Cardiac muscle cell (in vitro differentiated cells and primary cell): ENCODE measurements around the gene PSMF1. TPM values are rescaled to one million over a fixed set of nuclear protein-coding genes. Genes with fewer than 3 reads are reported as not detected.

ENCODE experiments used
- DNase-seq, 2 donors: peaks; one replicate each; pipeline versions ENCODE4 v3.0.0 to v3.0.0-alpha.2; 2010 to 2017; ENCODE audit warnings: low read depth in 1 of 2, low spot score in 1 of 2
- H3K27ac ChIP-seq: fragments of 200-600 bp; sonication (generic); 2 replicates; pipeline ENCODE4 v1.5.1; 2016
- H3K27me3 ChIP-seq: fragments of 200-600 bp; sonication (generic); 2 replicates; pipeline ENCODE4 v1.6.0; 2016; ENCODE audit warnings: control low read depth
- H3K36me3 ChIP-seq: fragments of 200-600 bp; sonication (generic); 2 replicates; pipeline ENCODE4 v1.5.1; 2016; ENCODE audit warnings: control low read depth
- H3K4me1 ChIP-seq: fragments of 200-600 bp; sonication (generic); 2 replicates; pipeline ENCODE4 v1.8.1; 2017; ENCODE audit warnings: low read depth, mild to moderate bottlenecking, mixed run types
- H3K4me3 ChIP-seq: fragments of 200-600 bp; sonication (generic); 2 replicates; pipeline ENCODE4 v1.5.1; 2016; ENCODE audit warnings: mild to moderate bottlenecking
- H3K9me3 ChIP-seq: fragments of 200-600 bp; sonication (generic); 2 replicates; pipeline ENCODE4 v1.5.1; 2017; ENCODE audit warnings: low read depth, mild to moderate bottlenecking, control low read depth
- CTCF ChIP-seq: IDR thresholded peaks from 2 replicates; pipeline ENCODE4 v1.5.1; 2012; ENCODE audit warnings: low read depth, mild to moderate bottlenecking, low read length
- polyA plus RNA-seq: library from polyadenylated mRNA; unstranded; fragments of >200 nt; fragmentation: Nextera tagmentation; extraction: Ambion mirVana; gene quantifications from 2 replicates; pipeline ENCODE4 v1.2.1, GENCODE V29; 2016
- total RNA-seq: library from RNA; depleted of rRNA; stranded (reverse); fragments of >200 nt; gene quantifications from 2 replicates; pipeline ENCODE4 v1.2.3, GENCODE V29; 2016

The PSMF1 gene
- total and polyA plus RNA-seq, 2 experiments from 2014 or later, result 131 to 202 TPM

DNA sequence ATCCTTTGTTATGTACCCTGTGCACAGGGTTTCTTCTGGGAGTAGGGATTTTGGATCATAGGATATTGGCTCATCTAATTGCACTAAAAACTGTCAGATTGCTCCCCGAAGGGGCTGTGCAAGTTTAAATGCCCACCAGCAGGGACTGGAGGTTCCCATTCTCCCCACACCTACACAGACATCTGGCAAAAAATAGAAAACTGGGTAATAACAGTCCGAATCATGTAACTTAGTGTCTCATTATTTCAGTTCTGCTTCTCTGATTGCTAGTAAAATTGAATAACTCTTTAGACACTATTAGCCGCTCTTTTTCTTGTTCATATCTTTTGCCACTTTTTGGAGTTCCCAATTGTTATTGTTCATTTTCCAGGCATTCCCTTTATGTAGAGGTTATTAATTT is 5.3 kb downstream of the PSMF1 start:
- peaks cover 7% of the 10 kb centered on the region for H3K4me1 ChIP-seq
- no peaks in the 10 kb centered on the region for H3K9me3 ChIP-seq
- no peak for TF ChIP-seq CTCF
- no peak overlapping the region for H3K27ac ChIP-seq
- no peak for DNase-seq
- peaks cover 29% of the 10 kb centered on the region for H3K36me3 ChIP-seq
- H3K4me3 ChIP-seq, result no peak overlapping the region
- H3K27me3 ChIP-seq, result no peaks in the 10 kb centered on the region

GRCh38 chr20:1124421-1124820 is 6.0 kb downstream of the PSMF1 start:
- no peak overlapping the region for H3K27ac ChIP-seq
- no peaks in the 10 kb centered on the region for H3K9me3 ChIP-seq
- H3K4me3 ChIP-seq, result no peak overlapping the region
- DNase-seq, result no peak
- peaks cover 6% of the 10 kb centered on the region for H3K4me1 ChIP-seq
- no peaks in the 10 kb centered on the region for H3K27me3 ChIP-seq
- peaks cover 30% of the 10 kb centered on the region for H3K36me3 ChIP-seq
- TF ChIP-seq CTCF, result no peak

GRCh38 chr20:1125277-1125676 is 6.9 kb downstream of the PSMF1 start:
- Histone ChIP-seq H3K27ac (no peak overlapping the region), H3K27me3 (no peaks in the 10 kb centered on the region), H3K36me3 (peaks cover 35% of the 10 kb centered on the region), H3K9me3 (no peaks in the 10 kb centered on the region), H3K4me3 (no peak overlapping the region), H3K4me1 (no peaks in the 10 kb centered on the region)
- no peak for DNase-seq
- no peak for TF ChIP-seq CTCF

DNA sequence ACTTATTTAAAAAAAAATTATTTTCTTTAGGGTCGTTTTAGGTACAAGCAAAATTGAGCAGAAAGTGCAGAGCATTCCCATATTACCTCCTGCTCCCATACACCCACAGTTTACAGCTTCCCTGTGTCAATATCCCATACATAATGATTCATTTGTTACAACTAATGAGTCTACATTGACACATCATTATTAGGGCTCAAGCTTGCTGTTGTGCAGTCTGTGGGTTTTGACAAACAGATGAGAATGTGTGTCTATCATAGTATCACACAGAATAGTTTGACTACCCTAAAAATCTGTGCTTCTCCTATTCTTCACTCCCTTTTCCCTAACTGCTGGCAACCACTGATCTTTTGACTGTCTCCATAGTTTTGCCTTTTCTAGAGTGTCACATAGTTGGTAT is 9.4 kb downstream of the PSMF1 start:
- H3K36me3 ChIP-seq, result peaks cover 41% of the 10 kb centered on the region
- H3K4me1 ChIP-seq, result no peaks in the 10 kb centered on the region
- no peaks in the 10 kb centered on the region for H3K9me3 ChIP-seq
- H3K4me3 ChIP-seq, result no peak overlapping the region
- no peak for DNase-seq
- no peaks in the 10 kb centered on the region for H3K27me3 ChIP-seq
- no peak overlapping the region for H3K27ac ChIP-seq
- TF ChIP-seq CTCF, result no peak

GRCh38 chr20:1130058-1130694 is 11.8 kb downstream of the PSMF1 start:
- no peaks in the 10 kb centered on the region for H3K27me3 ChIP-seq
- peaks cover 45% of the 10 kb centered on the region for H3K36me3 ChIP-seq
- no peak for DNase-seq
- H3K27ac ChIP-seq, result no peak overlapping the region
- H3K4me1 ChIP-seq, result no peaks in the 10 kb centered on the region
- no peak for TF ChIP-seq CTCF
- H3K4me3 ChIP-seq, result no peak overlapping the region
- no peaks in the 10 kb centered on the region for H3K9me3 ChIP-seq

DNA sequence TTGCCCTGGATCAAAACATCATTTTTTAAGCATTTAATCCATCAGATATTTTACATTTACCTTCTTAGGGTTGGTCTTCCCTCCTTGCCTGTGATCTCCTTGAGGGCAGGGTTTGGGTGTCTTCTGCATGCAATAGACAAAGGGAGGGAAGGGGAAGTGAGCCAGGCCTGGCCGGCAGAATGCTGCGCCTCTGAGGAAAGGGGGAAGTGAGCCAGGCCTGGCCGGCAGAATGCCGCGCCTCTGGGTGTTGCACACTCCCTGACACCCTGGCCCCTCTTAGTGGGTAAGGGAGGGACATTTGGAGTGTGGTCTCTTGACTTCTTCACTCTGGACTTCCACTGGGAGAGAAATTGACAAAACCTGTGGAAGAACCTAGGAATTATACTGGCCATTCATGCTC is 12.4 kb downstream of the PSMF1 start:
- Histone ChIP-seq H3K27ac (no peak overlapping the region), H3K9me3 (no peaks in the 10 kb centered on the region), H3K4me1 (no peaks in the 10 kb centered on the region), H3K27me3 (no peaks in the 10 kb centered on the region), H3K4me3 (no peak overlapping the region), H3K36me3 (peaks cover 48% of the 10 kb centered on the region)
- DNase-seq, result no peak
- TF ChIP-seq CTCF, result no peak
